ENCODE results near the gene RPS16.

The RPS16 gene

DNA sequence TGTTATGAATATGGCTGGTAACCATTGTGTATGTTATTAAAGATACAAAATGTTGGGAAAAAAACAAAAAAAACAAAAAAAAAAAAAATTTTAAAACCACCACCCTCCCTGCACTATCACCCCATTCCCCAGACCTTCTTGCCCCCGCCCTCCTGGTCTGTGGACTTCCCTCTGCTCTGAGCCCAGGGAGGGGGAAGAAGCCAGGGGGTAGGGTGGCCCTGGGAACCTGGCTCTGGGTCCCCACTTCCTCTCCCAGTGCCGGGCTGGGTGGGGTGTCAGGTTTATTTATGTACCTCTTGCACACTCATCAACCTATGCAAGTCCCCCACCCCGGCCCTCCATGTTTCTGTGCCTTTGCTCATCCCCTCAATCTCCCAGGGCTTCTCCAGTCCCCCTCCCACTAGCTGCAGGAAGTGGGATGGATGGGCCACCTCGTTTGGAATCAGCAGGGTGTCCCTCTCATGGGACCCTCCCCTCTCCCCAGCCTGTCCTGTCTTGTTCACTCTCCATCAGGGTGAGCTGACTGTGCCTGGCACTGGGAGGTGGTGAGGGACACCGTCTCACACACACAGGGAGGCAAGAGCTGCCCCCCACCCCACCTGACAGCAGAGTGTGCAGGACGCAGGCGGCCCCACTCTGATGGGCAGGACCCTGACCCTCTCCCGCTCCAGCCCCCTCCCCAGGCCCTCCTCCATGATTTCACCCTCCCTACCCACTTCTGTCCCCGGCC lies 50.7 kb downstream of the RPS16 start:
- no peak for DNase-seq
